K562 (cell line): ENCODE data around the gene RABL2B. TPM values are rescaled to one million over a fixed set of nuclear protein-coding genes. Genes with fewer than 3 reads are reported as not detected.

Experiments
- BHLHE40 ChIP-seq: IDR thresholded peaks from 2 replicates; pipeline ENCODE4 v1.6.1; 2011; ENCODE audit warnings: low read length, improper control_type of control experiment
- CREM ChIP-seq: IDR thresholded peaks from 2 replicates; pipeline ENCODE4 v1.6.1; 2014; ENCODE audit warnings: antibody characterized with exemption, low read depth
- DEAF1 ChIP-seq: fragments of 450-650 bp; formaldehyde crosslinking; IDR thresholded peaks from 2 replicates; pipeline ENCODE4 v1.4.0; 2020; ENCODE audit warnings: mild to moderate bottlenecking, moderate library complexity
- E2F6 ChIP-seq, 2 experiments: IDR thresholded peaks; 2 replicates each; pipeline ENCODE4 v1.6.1; 2011; ENCODE audit warnings: borderline replicate concordance in 1 of 2, control low read depth in 1 of 2, low read depth in 1 of 2, low read length in 1 of 2, mild to moderate bottlenecking in 1 of 2, mixed read lengths in 1 of 2, moderate library complexity in 1 of 2; ENCODE audit not compliant: insufficient read depth in 1 of 2, insufficient read length in 1 of 2, poor library complexity in 1 of 2, severe bottlenecking in 1 of 2; ENCODE audit errors: extremely low read depth in 1 of 2
- MAZ ChIP-seq, 2 experiments: fragments of 450-650 bp in 1 of 2; sonication (generic) in 1 of 2; formaldehyde crosslinking; IDR thresholded peaks in 1 of 2; conservative IDR thresholded peaks in 1 of 2; 2 replicates each; pipeline versions ENCODE4 v1.4.0 to v1.5.0; 2020; ENCODE audit warnings: mild to moderate bottlenecking in 1 of 2, missing genetic modification reagents in 1 of 2
- NRF1 ChIP-seq, 2 experiments: fragments of 450-650 bp; IDR thresholded peaks in 1 of 2; conservative IDR thresholded peaks in 1 of 2; 2 replicates each; pipeline ENCODE4 v1.6.1; 2014; ENCODE audit warnings: mild to moderate bottlenecking in 2 of 2
- REST ChIP-seq, 2 experiments: fragments of 450-650 bp; formaldehyde crosslinking in 1 of 2; IDR thresholded peaks; 2 replicates each; pipeline versions ENCODE4 v1.4.0 to v1.6.1; 2014 to 2020; ENCODE audit warnings: mild to moderate bottlenecking in 2 of 2, borderline replicate concordance in 1 of 2, low read depth in 1 of 2
- ZBTB9 ChIP-seq: fragments of 450-650 bp; formaldehyde crosslinking; IDR thresholded peaks from 2 replicates; pipeline ENCODE4 v1.4.0; 2020; ENCODE audit warnings: mild to moderate bottlenecking, moderate library complexity
- polyA plus RNA-seq, 8 experiments: library from polyadenylated mRNA; depleted of rRNA in 4 of 8; stranded (reverse) in 5 of 8; unstranded in 3 of 8; fragments of >200 nt; fragmentation: Nextera tagmentation in 2 of 8; fragmentation: Illumina TruSeq in 1 of 8; extraction: Ambion mirVana in 2 of 8; extraction: Trizol in 1 of 8; gene quantifications; 2 replicates each; pipeline versions ENCODE4 v1.2.1 to v1.2.3, GENCODE V29; 2011 to 2014; ENCODE audit warnings: inconsistent platforms in 1 of 8, missing spikeins in 1 of 8
- total RNA-seq, 7 experiments: library from RNA; depleted of rRNA in 6 of 7; stranded (reverse); fragments of >200 nt in 6 of 7; fragmentation: Illumina TruSeq in 2 of 7; extraction: Trizol in 2 of 7; gene quantifications; 2 replicates each; pipeline versions ENCODE4 v1.2.1 to v1.2.3, GENCODE V29; 2011 to 2021; ENCODE audit warnings: low replicate concordance in 1 of 7
- TF ChIP-seq, protein P1 (sequence below), 2 experiments: fragments of 450-650 bp; conservative IDR thresholded peaks; 2 replicates each; pipeline ENCODE4 v1.6.1; 2017; ENCODE audit warnings: mild to moderate bottlenecking in 2 of 2, moderate library complexity in 2 of 2

RABL2B gene
- total and polyA plus RNA-seq, 9 of the 15 experiments (the other 6 are each of a cell fraction or from before 2014, with no cell fraction given) = 0.76 to 8.5 (median 3.6) TPM

DNA sequence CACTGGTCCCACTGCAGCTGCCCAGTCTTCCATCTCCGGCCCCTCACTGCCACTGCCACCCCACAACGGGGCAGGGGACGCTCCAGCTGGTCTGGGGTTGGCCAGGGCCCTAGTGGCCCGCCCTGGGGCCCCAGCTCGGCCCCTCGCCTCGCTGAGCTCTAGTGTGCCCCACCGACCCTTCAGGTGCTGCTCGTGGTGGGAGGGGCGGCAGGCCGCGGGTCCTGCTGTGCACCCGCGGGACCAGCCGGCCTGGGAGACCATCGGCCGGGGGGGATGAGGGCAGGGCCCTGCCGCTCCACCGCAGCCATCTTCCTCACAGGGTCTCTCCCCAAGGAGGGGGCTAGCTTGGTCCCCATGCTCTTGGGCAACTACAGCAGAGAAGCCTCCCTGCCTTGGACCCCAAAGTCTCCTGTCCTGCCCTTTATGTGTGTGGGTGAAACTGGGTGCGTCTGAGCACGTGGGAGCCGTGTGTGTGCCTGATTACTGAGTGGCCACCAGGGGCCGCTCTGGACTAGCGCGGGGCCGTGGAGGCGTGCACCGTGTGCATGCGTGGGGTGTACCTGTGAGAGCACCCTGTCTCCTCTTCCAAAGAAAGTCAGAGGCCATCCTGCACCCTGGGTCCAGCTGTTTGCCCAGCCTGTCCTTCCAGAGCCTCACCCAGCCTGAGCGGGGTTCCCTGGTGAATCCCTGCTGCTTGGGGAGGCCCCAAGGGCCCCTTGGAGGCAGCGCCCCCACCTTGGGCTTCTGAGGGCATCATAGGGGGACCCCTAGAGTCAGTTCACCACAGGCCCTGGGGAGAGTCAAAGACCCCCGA is 51.4 kb downstream of the RABL2B start (continued):
- TF ChIP-seq, protein P1, sequence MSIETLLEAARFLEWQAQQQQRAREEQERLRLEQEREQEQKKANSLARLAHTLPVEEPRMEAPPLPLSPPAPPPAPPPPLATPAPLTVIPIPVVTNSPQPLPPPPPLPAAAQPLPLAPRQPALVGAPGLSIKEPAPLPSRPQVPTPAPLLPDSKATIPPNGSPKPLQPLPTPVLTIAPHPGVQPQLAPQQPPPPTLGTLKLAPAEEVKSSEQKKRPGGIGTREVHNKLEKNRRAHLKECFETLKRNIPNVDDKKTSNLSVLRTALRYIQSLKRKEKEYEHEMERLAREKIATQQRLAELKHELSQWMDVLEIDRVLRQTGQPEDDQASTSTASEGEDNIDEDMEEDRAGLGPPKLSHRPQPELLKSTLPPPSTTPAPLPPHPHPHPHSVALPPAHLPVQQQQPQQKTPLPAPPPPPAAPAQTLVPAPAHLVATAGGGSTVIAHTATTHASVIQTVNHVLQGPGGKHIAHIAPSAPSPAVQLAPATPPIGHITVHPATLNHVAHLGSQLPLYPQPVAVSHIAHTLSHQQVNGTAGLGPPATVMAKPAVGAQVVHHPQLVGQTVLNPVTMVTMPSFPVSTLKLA (conservative IDR thresholded peaks at IDR 0.05) = peak in 1 of 2 experiments; percentile 85
- TF ChIP-seq BHLHE40 (peak; percentile 74), MAZ (CRISPR knock-in tag; conservative IDR thresholded peaks at IDR 0.05 in 1 of 2, IDR thresholded peaks at IDR 0.05 in 1 of 2) (peak in 1 of 2 experiments; percentile 28; a peak in 1 of 4 replicates), DEAF1 (CRISPR knock-in tag) (peak; percentile 69), NRF1 (conservative IDR thresholded peaks at IDR 0.05 in 1 of 2, IDR thresholded peaks at IDR 0.05 in 1 of 2) (peak; percentile 63 to 65), REST (IDR thresholded peaks at IDR 0.05; ENCODE audit: borderline replicate concordance) (peak; percentile 72; the same call in 1 of the 2 replicates), REST (CRISPR knock-in tag; IDR thresholded peaks at IDR 0.05; ENCODE audit: low read depth) (no peak), CREM (peak; percentile 40; the same call in 1 of the 2 replicates), ZBTB9 (no peak), E2F6 (IDR thresholded peaks at IDR 0.05; ENCODE audit: borderline replicate concordance in 1 of 2, extremely low read depth in 1 of 2, insufficient read depth in 1 of 2, insufficient read length in 1 of 2, low read depth in 1 of 2, low read length in 1 of 2, poor library complexity in 1 of 2, severe bottlenecking in 1 of 2) (peak; percentile 39 to 64)
